NT2/D1 (cell line): ENCODE measurements around the gene SUSD3.
A peak's percentile ranks its signal among the peaks of the same experiment; 100 is the strongest.

Experiments used
- DNase-seq: peaks from one replicate; pipeline ENCODE4 v3.0.0-alpha.2; 2011; ENCODE audit warnings: low read depth, low spot score
- H3K27me3 ChIP-seq: 2 replicates; pipeline ENCODE4 v1.6.0; 2011; ENCODE audit warnings: mild to moderate bottlenecking; ENCODE audit not compliant: insufficient read length, insufficient read depth
- H3K36me3 ChIP-seq: 2 replicates; pipeline ENCODE4 v1.6.1; 2011; ENCODE audit warnings: mild to moderate bottlenecking, low read length, mixed read lengths; ENCODE audit not compliant: insufficient read depth, insufficient read length
- H3K4me1 ChIP-seq: 2 replicates; pipeline ENCODE4 v1.5.1; 2011; ENCODE audit not compliant: insufficient read depth, insufficient read length
- H3K4me3 ChIP-seq: 2 replicates; pipeline ENCODE4 v1.5.1; 2011; ENCODE audit warnings: low read depth; ENCODE audit not compliant: insufficient read length
- H3K9ac ChIP-seq: 2 replicates; pipeline ENCODE4 v1.6.0; 2011; ENCODE audit warnings: low read depth; ENCODE audit not compliant: insufficient read length
- H3K9me3 ChIP-seq: 2 replicates; pipeline ENCODE4 v1.5.1; 2011; ENCODE audit warnings: mild to moderate bottlenecking, low read length; ENCODE audit not compliant: insufficient read depth
- SUZ12 ChIP-seq: IDR thresholded peaks from 2 replicates; pipeline ENCODE4 v1.6.1; 2011; ENCODE audit not compliant: insufficient read length, insufficient read depth; ENCODE audit errors: extremely low read depth
- YY1 ChIP-seq: IDR thresholded peaks from 2 replicates; pipeline ENCODE4 v1.6.1; 2011; ENCODE audit not compliant: insufficient read length, insufficient read depth
- ZNF274 ChIP-seq: IDR thresholded peaks from 2 replicates; pipeline ENCODE4 v1.6.1; 2011; ENCODE audit warnings: mild to moderate bottlenecking, low read depth, low read length

SUSD3 gene

GRCh38 chr9:93023521-93023815 lies 35.0 kb upstream of the SUSD3 start:
- Histone ChIP-seq H3K4me1 (peaks cover 23% of the 10 kb centered on the region), H3K27me3 (no peaks in the 10 kb centered on the region), H3K9ac (no peak overlapping the region), H3K36me3 (no peaks in the 10 kb centered on the region), H3K9me3 (no peaks in the 10 kb centered on the region), H3K4me3 (no peak overlapping the region)
- TF ChIP-seq ZNF274 = no peak
- no peak for TF ChIP-seq YY1
- no peak for TF ChIP-seq SUZ12
- no peak for DNase-seq

DNA sequence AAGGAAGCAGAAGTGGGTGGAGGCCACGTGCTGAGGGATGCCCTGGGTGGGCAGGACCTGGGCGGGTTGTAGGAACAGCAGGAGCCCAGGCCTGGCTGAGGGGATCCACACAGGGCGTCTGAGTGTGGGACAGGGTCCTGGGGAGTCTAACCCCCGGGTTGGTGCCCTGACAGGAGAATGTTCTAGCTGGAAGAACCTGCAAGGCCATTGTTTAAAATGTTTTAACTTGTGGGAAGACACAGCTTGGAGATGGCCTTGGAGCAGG lies 33.9 kb upstream of the SUSD3 start:
- Histone ChIP-seq H3K9me3 (no peaks in the 10 kb centered on the region), H3K27me3 (no peaks in the 10 kb centered on the region), H3K4me3 (no peak overlapping the region), H3K4me1 (peaks cover 23% of the 10 kb centered on the region), H3K9ac (no peak overlapping the region), H3K36me3 (no peaks in the 10 kb centered on the region)
- TF ChIP-seq YY1 = no peak
- TF ChIP-seq SUZ12 = no peak
- no peak for TF ChIP-seq ZNF274
- no peak for DNase-seq

DNA sequence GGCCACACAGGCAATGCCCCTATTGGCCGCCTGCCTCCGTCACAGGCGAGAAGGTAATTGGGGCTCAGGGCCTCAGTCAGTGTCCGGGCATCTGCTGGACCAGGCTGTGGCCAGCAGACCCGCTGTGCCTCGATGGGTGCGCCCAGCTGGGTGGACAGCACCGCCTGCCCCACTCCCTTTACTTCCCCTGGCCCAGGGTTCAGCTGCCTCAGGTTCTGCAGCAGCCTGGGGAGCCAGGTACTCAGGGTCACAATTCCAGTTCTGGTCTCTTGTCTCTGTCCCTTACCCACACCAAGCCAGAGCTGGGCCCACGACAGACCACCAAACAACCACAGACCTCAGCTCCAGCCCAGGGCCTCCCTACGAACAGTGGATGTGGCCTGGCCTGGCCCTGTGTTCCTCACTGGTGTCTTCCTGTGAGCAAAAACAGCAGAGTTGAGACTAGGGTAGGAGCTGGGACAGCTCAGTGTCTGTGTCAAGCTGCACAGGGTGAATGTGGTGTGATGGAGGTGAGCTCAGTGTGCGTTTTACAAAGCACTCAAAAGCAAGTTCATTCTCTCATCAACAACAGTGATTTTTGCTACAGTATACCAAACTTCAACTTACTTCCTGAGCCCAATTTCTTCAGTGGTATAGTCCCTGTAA lies 33.4 kb upstream of the SUSD3 start:
- Histone ChIP-seq H3K9me3 (no peaks in the 10 kb centered on the region), H3K4me3 (no peak overlapping the region), H3K9ac (peak overlapping the region; percentile 53), H3K36me3 (no peaks in the 10 kb centered on the region), H3K27me3 (no peaks in the 10 kb centered on the region), H3K4me1 (peaks cover 23% of the 10 kb centered on the region)
- no peak for TF ChIP-seq SUZ12
- no peak for TF ChIP-seq ZNF274
- TF ChIP-seq YY1 = no peak
- no peak for DNase-seq

GRCh38 chr9:93025736-93026135 lies 32.8 kb upstream of the SUSD3 start:
- DNase-seq = no peak
- Histone ChIP-seq H3K4me1 (peaks cover 23% of the 10 kb centered on the region), H3K9me3 (no peaks in the 10 kb centered on the region), H3K9ac (peak overlapping the region; percentile 0), H3K4me3 (no peak overlapping the region), H3K27me3 (no peaks in the 10 kb centered on the region), H3K36me3 (no peaks in the 10 kb centered on the region)
- TF ChIP-seq YY1 (no peak), ZNF274 (no peak), SUZ12 (no peak)

DNA sequence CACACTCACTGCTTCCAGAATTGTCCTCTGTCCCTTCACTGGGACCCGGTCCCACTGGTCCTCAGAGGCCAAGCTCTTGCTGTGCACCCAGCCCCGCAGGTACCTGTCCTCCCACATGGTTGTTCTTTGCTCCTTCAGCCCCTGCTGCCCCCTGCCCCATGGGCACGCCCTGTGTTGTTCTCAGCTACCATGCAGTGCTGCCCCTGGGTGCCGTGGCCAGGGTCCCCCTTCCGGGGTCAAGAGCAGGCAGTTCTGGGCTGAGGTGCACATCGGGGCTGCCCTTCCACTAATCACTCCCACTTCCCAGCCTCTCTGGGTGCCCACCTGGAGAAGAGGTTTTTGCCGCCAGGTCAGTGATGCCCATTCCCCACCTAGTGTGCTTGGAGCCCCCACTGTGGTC lies 31.9 kb upstream of the SUSD3 start:
- TF ChIP-seq SUZ12 (no peak), YY1 (no peak), ZNF274 (no peak)
- H3K4me3 ChIP-seq = no peak overlapping the region
- no peaks in the 10 kb centered on the region for H3K27me3 ChIP-seq
- no peaks in the 10 kb centered on the region for H3K36me3 ChIP-seq
- no peaks in the 10 kb centered on the region for H3K9me3 ChIP-seq
- H3K9ac ChIP-seq = no peak overlapping the region
- no peak for DNase-seq
- peaks cover 23% of the 10 kb centered on the region for H3K4me1 ChIP-seq

- no peak for DNase-seq
- H3K4me3 ChIP-seq = no peak overlapping the region
- H3K27me3 ChIP-seq = no peaks in the 10 kb centered on the region
- H3K4me1 ChIP-seq = peaks cover 23% of the 10 kb centered on the region
- no peak overlapping the region for H3K9ac ChIP-seq
- no peaks in the 10 kb centered on the region for H3K36me3 ChIP-seq
- H3K9me3 ChIP-seq = no peaks in the 10 kb centered on the region
- TF ChIP-seq YY1 (no peak), ZNF274 (no peak), SUZ12 (no peak)
These were observed 30.8 kb upstream of the SUSD3 start for GRCh38 chr9:93027750-93028149.

GRCh38 chr9:93028448-93029006 lies 30.0 kb upstream of the SUSD3 start:
- no peak overlapping the region for H3K4me3 ChIP-seq

More at GRCh38 chr9:93028448-93029006, 30.0 kb upstream of the SUSD3 start:
- no peak for DNase-seq
- Histone ChIP-seq H3K9me3 (no peaks in the 10 kb centered on the region), H3K27me3 (no peaks in the 10 kb centered on the region), H3K36me3 (no peaks in the 10 kb centered on the region), H3K9ac (peak overlapping the region; percentile 47), H3K4me1 (peaks cover 21% of the 10 kb centered on the region)
- no peak for TF ChIP-seq SUZ12
- no peak for TF ChIP-seq ZNF274
- TF ChIP-seq YY1 = no peak
